ENCODE results near the gene ZC3H12D. TPM values are rescaled to one million over a fixed set of nuclear protein-coding genes. Genes with fewer than 3 reads are reported as not detected.

ZC3H12D gene
- polyA plus RNA-seq, 3 donors, result 0.96 to 4.7 (median 1.2) TPM

GRCh38 chr6:149400050-149400449, 84.8 kb downstream of the ZC3H12D start, which contains the start of gene SUMO4:
SUMO4 (plus strand) TSS chr6:149400262; CDS start chr6:149400392, 130 bp downstream.
- no peaks in the 10 kb centered on the region for H3K27me3 ChIP-seq (ENCODE audit: control insufficient read depth in 2 of 2, insufficient read depth in 2 of 2, low read length in 2 of 2)
- no peaks in the 10 kb centered on the region for H3K9me3 ChIP-seq (replicated peaks in 1 of 2; ENCODE audit: control insufficient read depth in 1 of 2, insufficient read depth in 1 of 2, low read length in 2 of 2)
- intact Hi-C loops (cut with micrococcal nuclease), result no loop called here
- no peak within 1 kb of the TSS for H3K27ac ChIP-seq (ENCODE audit: low read depth in 1 of 2, low read length in 2 of 2)
- H3K9me3 Mint-ChIP-seq, result peaks cover 0 to 1% (median 0%) of the 10 kb centered on the region in 7 donors
- H3K4me3 Mint-ChIP-seq, result no peak within 1 kb of the TSS
- H3K4me3 ChIP-seq (replicated peaks in 1 of 3; ENCODE audit: low read depth in 2 of 3, low read length in 3 of 3), result no peak within 1 kb of the TSS
- peaks cover 43% of the 10 kb centered on the region for H4K20me1 ChIP-seq (ENCODE audit: insufficient read depth, low read length)
- H3K4me1 ChIP-seq (ENCODE audit: control insufficient read depth in 1 of 2, insufficient read depth in 2 of 2, low read length in 2 of 2), result no peaks in the 10 kb centered on the region
- TF ChIP-seq CTCF (IDR thresholded peaks at IDR 0.05), result no peak
- H3K9ac ChIP-seq (ENCODE audit: insufficient read depth, low read length, poor library complexity, severe bottlenecking), result no peak within 1 kb of the TSS
- H3K27ac Mint-ChIP-seq, result peak within 1 kb of the TSS in 2 of 7 donors; percentile 13 to 16
- 97% methylated on average over 4 of the region's 11 CpGs for WGBS (ENCODE audit: insufficient coverage)
- no peak within 1 kb of the TSS for H3K4me2 ChIP-seq (replicated peaks; ENCODE audit: extremely low read depth, low read length, poor library complexity, severe bottlenecking)
- H3K79me2 ChIP-seq (ENCODE audit: insufficient read depth, low read length), result peaks cover 17% of the 10 kb centered on the region
- H3K36me3 Mint-ChIP-seq, result peaks cover 65 to 82% of the 10 kb centered on the region in 2 donors
- no peak within 1 kb of the TSS for H2AFZ ChIP-seq (ENCODE audit: insufficient read depth, low read depth, low read length, poor library complexity, severe bottlenecking)
- peaks cover 0 to 2% (median 0%) of the 10 kb centered on the region in 3 donors for H3K27me3 Mint-ChIP-seq (ENCODE audit: low read depth in 3 of 3)
- H3K36me3 ChIP-seq (replicated peaks in 1 of 2; ENCODE audit: control insufficient read depth in 1 of 2, insufficient read depth in 2 of 2, low read length in 2 of 2), result peaks cover 56 to 89% of the 10 kb centered on the region in 2 donors
- no peak for DNase-seq
- H3K4me1 Mint-ChIP-seq, result peaks cover 6% of the 10 kb centered on the region

- Mint-ChIP-seq H3K27me3 (ENCODE audit: low read depth in 3 of 3) (no peaks in the 10 kb centered on the region), H3K27ac (no peak overlapping the region), H3K9me3 (peaks cover 0 to 1% (median 0%) of the 10 kb centered on the region in 7 donors), H3K4me3 (no peak overlapping the region), H3K4me1 (peaks cover 4% of the 10 kb centered on the region), H3K36me3 (peaks cover 53 to 76% of the 10 kb centered on the region in 2 donors)
- peaks cover 56 to 87% of the 10 kb centered on the region in 2 donors for H3K36me3 ChIP-seq (replicated peaks in 1 of 2; ENCODE audit: control insufficient read depth in 1 of 2, insufficient read depth in 2 of 2, low read length in 2 of 2)
- no peak for TF ChIP-seq CTCF (IDR thresholded peaks at IDR 0.05)
- no peak overlapping the region for H3K4me2 ChIP-seq (replicated peaks; ENCODE audit: extremely low read depth, low read length, poor library complexity, severe bottlenecking)
- no peak overlapping the region for H3K27ac ChIP-seq (ENCODE audit: low read depth in 1 of 2, low read length in 2 of 2)
- no peaks in the 10 kb centered on the region for H3K27me3 ChIP-seq (ENCODE audit: control insufficient read depth in 2 of 2, insufficient read depth in 2 of 2, low read length in 2 of 2)
- no peaks in the 10 kb centered on the region for H3K9me3 ChIP-seq (replicated peaks in 1 of 2; ENCODE audit: control insufficient read depth in 1 of 2, insufficient read depth in 1 of 2, low read length in 2 of 2)
- H2AFZ ChIP-seq (ENCODE audit: insufficient read depth, low read depth, low read length, poor library complexity, severe bottlenecking), result no peak overlapping the region
- intact Hi-C loops (cut with micrococcal nuclease), result no loop called here
- DNase-seq, result no peak
- no CpG with 5 or more reads among the region's 6 CpGs for WGBS (ENCODE audit: insufficient coverage)
- peaks cover 43% of the 10 kb centered on the region for H3K79me2 ChIP-seq (ENCODE audit: insufficient read depth, low read length)
- H3K9ac ChIP-seq (ENCODE audit: insufficient read depth, low read length, poor library complexity, severe bottlenecking), result no peak overlapping the region
- peaks cover 60% of the 10 kb centered on the region for H4K20me1 ChIP-seq (ENCODE audit: insufficient read depth, low read length)
- H3K4me1 ChIP-seq (ENCODE audit: control insufficient read depth in 1 of 2, insufficient read depth in 2 of 2, low read length in 2 of 2), result no peaks in the 10 kb centered on the region
- no peak overlapping the region for H3K4me3 ChIP-seq (replicated peaks in 1 of 3; ENCODE audit: low read depth in 2 of 3, low read length in 3 of 3)
Measured at GRCh38 chr6:149397384-149397783, 87.4 kb downstream of the ZC3H12D start.

Small RNAs within 50 kb of the gene (small RNA-seq; reads per million reads assigned to genes)
- gene RNU7-3P (ENCODE audit: insufficient read length, low read depth), result not detected

Other genes starting within 250 kb of the ZC3H12D start
- gene TAB2, start 167.3 kb downstream of the ZC3H12D start, polyA plus RNA-seq, result 10 to 100 TPM in 1 of 3 donors, 1 to 10 TPM in 2; 3.1 to 32.0 (median 6.0) TPM
- gene SUMO4, start 84.8 kb downstream of the ZC3H12D start, polyA plus RNA-seq, result under 1 TPM; 0.22 to 0.29 (median 0.27) TPM
- gene PPIL4, start 61.0 kb upstream of the ZC3H12D start, polyA plus RNA-seq, result 1 to 10 TPM; 3.5 to 9.2 (median 4.4) TPM
- gene GINM1, start 81.4 kb upstream of the ZC3H12D start, polyA plus RNA-seq, result 10 to 100 TPM; 17.0 to 44.4 (median 42.3) TPM
- gene KATNA1, start 163.7 kb upstream of the ZC3H12D start, polyA plus RNA-seq, result 10 to 100 TPM; 11.4 to 15.4 (median 14.5) TPM
- gene LATS1, start 233.1 kb upstream of the ZC3H12D start, polyA plus RNA-seq, result 10 to 100 TPM in 2 of 3 donors, 1 to 10 TPM in 1; 5.2 to 10.3 (median 10.1) TPM